Gastroesophageal sphincter (tissue), 4 donors: Measurements from ENCODE around the gene RAP1GDS1. TPM values are rescaled to one million over a fixed set of nuclear protein-coding genes. Genes with fewer than 3 reads are reported as not detected.

Source experiments
- ATAC-seq: fragments of 150-250 bp; one replicate; pipeline ENCODE4 v1.9.1; 2016; ENCODE audit warnings: mild to moderate bottlenecking, moderate library complexity
- H3K27ac ChIP-seq, 4 donors: fragments of 200-600 bp; sonication (generic) in 3 of 4; 1 replicate in 3 of 4; 2 replicates in 1 of 4; pipeline ENCODE4 v1.5.1; 2016 to 2019
- H3K27me3 ChIP-seq: fragments of 200-600 bp; sonication (generic); one replicate; pipeline ENCODE4 v1.5.1; 2019
- H3K36me3 ChIP-seq, 2 donors: fragments of 200-600 bp; sonication (generic); one replicate each; pipeline ENCODE4 v1.5.1; 2019; ENCODE audit warnings: control low read depth in 1 of 2
- H3K4me1 ChIP-seq, 3 donors: fragments of 200-600 bp; sonication (generic); 1 replicate in 2 of 3; 2 replicates in 1 of 3; pipeline ENCODE4 v1.5.1; 2016 to 2019; ENCODE audit warnings: control low read depth in 2 of 3
- H3K4me3 ChIP-seq, 2 donors: fragments of 200-600 bp; sonication (generic); one replicate each; pipeline ENCODE4 v1.5.1; 2019; ENCODE audit warnings: mild to moderate bottlenecking in 1 of 2, moderate library complexity in 1 of 2
- H3K9me3 ChIP-seq, 3 donors: fragments of 200-600 bp; sonication (generic); one replicate each; pipeline ENCODE4 v1.5.1; 2017 to 2019; ENCODE audit warnings: control low read depth in 2 of 3
- EP300 ChIP-seq: sonication (generic); formaldehyde crosslinking; IDR thresholded peaks from one replicate; pipeline ENCODE4 v1.6.1; 2017; ENCODE audit warnings: antibody characterized with exemption, mild to moderate bottlenecking
- POLR2A ChIP-seq, 2 donors: fragments of 450-650 bp; IDR thresholded peaks; one replicate each; pipeline ENCODE4 v1.6.1; 2017; ENCODE audit warnings: antibody characterized with exemption in 2 of 2, mild to moderate bottlenecking in 2 of 2, moderate library complexity in 1 of 2
- POLR2AphosphoS5 ChIP-seq: sonication (generic); formaldehyde crosslinking; IDR thresholded peaks from one replicate; pipeline ENCODE4 v1.6.1; 2017; ENCODE audit warnings: antibody characterized with exemption
- WGBS, 2 donors: methylation state at CpG; one replicate each; pipeline ENCODE4 v1.1.5; 2018; ENCODE audit warnings: low coverage in 1 of 2; 5-methylcytosine and 5-hydroxymethylcytosine counted together
- total RNA-seq, 4 donors: library from RNA; depleted of rRNA; stranded (reverse); fragments of >200 nt; gene quantifications; one replicate each; pipeline ENCODE4 v1.1.0, GENCODE V29; 2016
- TF ChIP-seq, protein P1 (sequence below), 4 experiments: fragments of 200-600 bp in 2 of 4; fragments of 450-650 bp in 2 of 4; sonication (generic) in 1 of 4; IDR thresholded peaks; one replicate each; pipeline ENCODE4 v1.5.1; 2017 to 2019; ENCODE audit warnings: antibody characterized with exemption in 4 of 4, mild to moderate bottlenecking in 2 of 4, moderate library complexity in 2 of 4

RAP1GDS1 gene
- total RNA-seq, 4 donors from 2014 or later = 30.9 to 46.1 (median 40.5) TPM

DNA sequence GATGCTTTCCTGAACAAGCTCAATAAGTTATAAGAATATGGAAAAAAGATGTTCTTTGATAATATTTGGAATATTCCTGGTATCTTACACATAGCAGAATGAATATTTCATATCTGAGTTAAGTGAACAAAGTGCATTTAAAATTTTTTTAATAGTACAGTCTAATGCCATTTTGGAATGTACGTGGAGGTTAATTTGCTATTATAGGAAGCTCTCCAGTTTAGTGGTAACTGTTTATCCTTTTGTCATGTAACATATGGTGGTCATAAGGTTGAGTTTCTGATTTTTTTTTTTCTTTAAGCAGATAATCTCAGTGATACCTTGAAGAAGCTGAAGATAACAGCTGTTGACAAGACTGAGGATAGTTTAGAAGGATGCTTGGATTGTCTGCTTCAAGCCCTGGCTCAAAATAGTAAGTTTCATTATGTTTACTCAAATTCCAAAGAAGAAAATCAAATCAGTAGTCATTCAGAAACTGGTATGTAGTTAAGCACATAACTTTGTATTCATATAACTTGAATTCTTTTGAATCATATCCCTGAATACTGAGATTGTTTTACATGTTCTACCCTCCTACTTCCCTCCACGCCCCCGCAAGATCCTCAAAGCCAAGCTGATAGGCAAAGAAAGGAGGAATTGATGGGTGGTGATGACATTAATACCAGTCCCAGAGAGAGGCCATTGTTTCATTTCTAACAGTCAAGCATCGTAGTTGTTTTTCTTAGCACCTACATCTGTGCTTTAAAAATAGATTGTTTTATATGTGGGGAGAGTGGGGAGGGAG lies 32.1 kb downstream of the RAP1GDS1 start:
- peaks cover 0 to 10% of the 10 kb centered on the region in 2 donors for H3K36me3 ChIP-seq
- no peak for ATAC-seq
- H3K4me1 ChIP-seq = peaks cover 3 to 23% (median 3%) of the 10 kb centered on the region in 3 donors
- H3K4me3 ChIP-seq = no peak overlapping the region
- WGBS, 2 donors = 61 to 74% methylated on average over 2 to 4 of the region's 4 CpGs
- TF ChIP-seq, protein P1, sequence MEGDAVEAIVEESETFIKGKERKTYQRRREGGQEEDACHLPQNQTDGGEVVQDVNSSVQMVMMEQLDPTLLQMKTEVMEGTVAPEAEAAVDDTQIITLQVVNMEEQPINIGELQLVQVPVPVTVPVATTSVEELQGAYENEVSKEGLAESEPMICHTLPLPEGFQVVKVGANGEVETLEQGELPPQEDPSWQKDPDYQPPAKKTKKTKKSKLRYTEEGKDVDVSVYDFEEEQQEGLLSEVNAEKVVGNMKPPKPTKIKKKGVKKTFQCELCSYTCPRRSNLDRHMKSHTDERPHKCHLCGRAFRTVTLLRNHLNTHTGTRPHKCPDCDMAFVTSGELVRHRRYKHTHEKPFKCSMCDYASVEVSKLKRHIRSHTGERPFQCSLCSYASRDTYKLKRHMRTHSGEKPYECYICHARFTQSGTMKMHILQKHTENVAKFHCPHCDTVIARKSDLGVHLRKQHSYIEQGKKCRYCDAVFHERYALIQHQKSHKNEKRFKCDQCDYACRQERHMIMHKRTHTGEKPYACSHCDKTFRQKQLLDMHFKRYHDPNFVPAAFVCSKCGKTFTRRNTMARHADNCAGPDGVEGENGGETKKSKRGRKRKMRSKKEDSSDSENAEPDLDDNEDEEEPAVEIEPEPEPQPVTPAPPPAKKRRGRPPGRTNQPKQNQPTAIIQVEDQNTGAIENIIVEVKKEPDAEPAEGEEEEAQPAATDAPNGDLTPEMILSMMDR (IDR thresholded peaks at IDR 0.05) = no peak
- TF ChIP-seq POLR2A (IDR thresholded peaks at IDR 0.05) = no peak
- no peak for TF ChIP-seq EP300
- no peak for TF ChIP-seq POLR2AphosphoS5
- no peaks in the 10 kb centered on the region for H3K27me3 ChIP-seq
- H3K9me3 ChIP-seq = no peaks in the 10 kb centered on the region
- no peak overlapping the region for H3K27ac ChIP-seq

DNA sequence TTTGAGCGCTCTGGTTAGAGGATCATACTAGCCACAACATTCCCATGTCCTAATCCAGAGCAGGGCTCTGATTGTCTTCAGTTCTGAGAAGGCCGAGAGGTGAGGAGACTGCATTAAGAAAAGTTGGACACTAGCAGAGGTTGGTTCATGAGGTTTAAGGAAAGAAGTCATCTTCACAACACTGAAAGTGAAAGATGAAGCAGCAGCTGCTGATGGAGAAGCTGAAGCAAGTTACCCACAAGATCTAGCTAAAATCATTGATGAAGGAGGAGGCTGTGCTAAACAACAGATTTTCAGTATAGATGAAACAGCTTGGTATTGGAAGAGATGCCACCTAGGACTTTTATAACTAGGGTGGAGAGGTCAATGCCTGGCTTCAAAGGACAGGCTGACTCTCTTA lies 36.8 kb downstream of the RAP1GDS1 start:
- TF ChIP-seq POLR2AphosphoS5 = no peak
- WGBS, 2 donors = 100% methylated on average over 1 to 2 of the region's 2 CpGs

DNA sequence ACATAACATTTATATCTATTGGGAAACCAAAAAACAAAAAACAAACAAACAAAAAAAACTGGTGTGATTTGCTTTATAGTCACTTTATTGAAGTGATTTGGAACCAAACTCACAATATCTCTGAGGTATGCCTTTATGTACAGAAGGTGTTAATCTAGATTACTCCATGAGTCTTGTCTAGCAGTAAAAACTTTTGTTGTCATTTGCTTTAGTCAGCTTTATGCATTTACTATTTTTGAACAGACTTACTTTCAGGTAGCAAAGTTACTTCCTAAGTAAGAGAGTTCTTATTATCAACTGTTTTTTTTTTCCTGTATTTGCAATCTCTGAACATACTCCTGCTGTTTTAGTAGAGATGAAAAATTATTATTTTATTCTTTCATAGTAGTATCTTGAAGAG lies 39.5 kb downstream of the RAP1GDS1 start:
- Histone ChIP-seq H3K4me1 (peaks cover 0 to 7% (median 0%) of the 10 kb centered on the region in 3 donors), H3K9me3 (peaks cover 0 to 13% (median 0%) of the 10 kb centered on the region in 3 donors), H3K36me3 (peaks cover 0 to 10% of the 10 kb centered on the region in 2 donors), H3K27me3 (no peaks in the 10 kb centered on the region), H3K4me3 (no peak overlapping the region), H3K27ac (no peak overlapping the region)
- ATAC-seq = no peak
- TF ChIP-seq, protein P1 (IDR thresholded peaks at IDR 0.05) = no peak
- TF ChIP-seq POLR2A (IDR thresholded peaks at IDR 0.05) (no peak), POLR2AphosphoS5 (no peak), EP300 (no peak)

More for the DNA sequence above, 36.8 kb downstream of the RAP1GDS1 start:
- no peak overlapping the region for H3K4me3 ChIP-seq
- ATAC-seq = no peak
- H3K4me1 ChIP-seq = peaks cover 0 to 7% (median 3%) of the 10 kb centered on the region in 3 donors
- peaks cover 0 to 8% (median 0%) of the 10 kb centered on the region in 3 donors for H3K9me3 ChIP-seq
- no peaks in the 10 kb centered on the region for H3K27me3 ChIP-seq
- H3K27ac ChIP-seq = no peak overlapping the region
- peaks cover 0 to 15% of the 10 kb centered on the region in 2 donors for H3K36me3 ChIP-seq

DNA sequence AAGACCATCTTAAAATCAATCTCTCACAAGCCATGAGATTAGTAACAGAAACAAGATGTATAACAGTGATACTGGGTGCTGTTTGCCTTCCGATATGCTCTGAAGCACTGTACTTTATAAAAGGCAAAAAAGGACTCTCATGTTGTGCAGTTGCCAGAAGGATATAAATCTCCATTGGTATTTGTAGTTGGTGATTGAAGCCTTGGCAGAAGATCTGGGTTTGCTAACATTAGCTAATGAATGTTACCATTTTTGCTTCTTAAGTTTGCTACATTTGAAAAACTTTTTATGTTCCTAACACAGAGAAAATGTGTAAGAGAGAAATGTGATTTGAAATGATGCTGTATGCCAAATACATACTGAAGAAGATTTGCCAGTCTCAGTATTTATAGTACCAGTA lies 44.4 kb downstream of the RAP1GDS1 start:
- Histone ChIP-seq H3K9me3 (peaks cover 0 to 13% (median 0%) of the 10 kb centered on the region in 3 donors), H3K27ac (no peak overlapping the region), H3K4me1 (peaks cover 0 to 9% (median 0%) of the 10 kb centered on the region in 3 donors), H3K27me3 (no peaks in the 10 kb centered on the region), H3K36me3 (no peaks in the 10 kb centered on the region), H3K4me3 (no peak overlapping the region)
- TF ChIP-seq EP300 (no peak), POLR2A (IDR thresholded peaks at IDR 0.05) (no peak), POLR2AphosphoS5 (no peak)
- TF ChIP-seq, protein P1 (IDR thresholded peaks at IDR 0.05) = no peak
- 13 to 25% methylated on average over 1 of the region's 1 CpG for whole genome bisulfite sequencing, 2 donors
- ATAC-seq = no peak

DNA sequence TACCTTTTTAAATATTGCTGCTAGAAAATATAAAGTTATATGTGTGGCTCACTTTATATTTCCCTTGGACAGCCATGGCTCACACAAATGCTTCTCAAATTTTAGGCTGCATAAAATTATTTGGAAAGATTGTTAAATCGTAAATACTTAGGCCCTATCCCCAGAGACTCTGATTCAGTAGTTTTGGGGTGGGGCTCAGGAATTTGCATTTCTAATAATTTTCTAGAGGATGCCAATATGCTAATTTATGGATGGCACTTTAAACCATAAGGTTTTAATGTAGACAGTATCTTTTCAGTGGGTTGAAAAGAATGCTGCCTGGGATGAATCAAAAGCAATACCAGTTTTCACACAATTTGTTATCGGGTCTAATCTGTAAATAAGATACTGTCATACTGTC lies 49.7 kb downstream of the RAP1GDS1 start:
- Histone ChIP-seq H3K27me3 (no peaks in the 10 kb centered on the region), H3K4me1 (peaks cover 0 to under 1% (median 0%) of the 10 kb centered on the region in 3 donors), H3K4me3 (no peak overlapping the region), H3K27ac (no peak overlapping the region), H3K9me3 (no peaks in the 10 kb centered on the region), H3K36me3 (no peaks in the 10 kb centered on the region)
- 92 to 100% methylated on average over 2 of the region's 2 CpGs for WGBS, 2 donors
- TF ChIP-seq, protein P1 (IDR thresholded peaks at IDR 0.05) = no peak
- TF ChIP-seq POLR2AphosphoS5 = no peak
- TF ChIP-seq EP300 = no peak
- no peak for TF ChIP-seq POLR2A (IDR thresholded peaks at IDR 0.05)
- ATAC-seq = no peak
